MCF 10A (cell line): ENCODE results near the gene TRIM67. TPM values are rescaled to one million over a fixed set of nuclear protein-coding genes. Genes with fewer than 3 reads are reported as not detected.

ENCODE experiments used
- Bru-seq: library from RNA; stranded (reverse); fragments of 400-500 nt; gene quantifications from one replicate; lab custom pipeline; 2021; lab: Mats Ljungman, UMichigan
- BruChase-seq, 2 experiments: library from RNA; stranded (reverse); fragments of 400-500 nt; gene quantifications; one replicate each; lab custom pipeline; 2021; lab: Mats Ljungman, UMichigan
- BruUV-seq: library from RNA; stranded (reverse); fragments of 400-500 nt; replicated peaks from 2 replicates; lab custom pipeline; 2021; lab: Mats Ljungman, UMichigan
- CTCF ChIA-PET: fragments of 300-600 bp; sonication (Branson Sonifier 250); formaldehyde crosslinking; extraction: SDS; loops from one replicate; lab custom pipeline; 2021; ENCODE audit warnings: antibody characterized with exemption, inconsistent platforms; lab: Yijun Ruan, JAX
- POLR2A ChIA-PET: fragments of 300-600, 350-650 bp; sonication (Branson Sonifier 250); formaldehyde crosslinking; extraction: SDS; loops from one replicate; lab custom pipeline; 2020; ENCODE audit warnings: antibody characterized with exemption, inconsistent platforms; lab: Yijun Ruan, JAX
- DNase-seq: peaks from one replicate; pipeline ENCODE4 v3.0.0-alpha.2; 2018; ENCODE audit not compliant: unreplicated experiment
- H3K27ac Mint-ChIP-seq: one replicate; pipeline ENCODE4 v1.8.0; 2022; ENCODE audit warnings: mild to moderate bottlenecking, low read depth, mixed read lengths; ENCODE audit not compliant: unreplicated experiment
- H3K27me3 Mint-ChIP-seq: one replicate; pipeline ENCODE4 v1.8.0; 2022; ENCODE audit warnings: mixed read lengths; ENCODE audit not compliant: insufficient read depth, unreplicated experiment
- H3K36me3 Mint-ChIP-seq: one replicate; pipeline ENCODE4 v1.8.0; 2022; ENCODE audit warnings: mild to moderate bottlenecking, moderate library complexity, mixed read lengths; ENCODE audit not compliant: insufficient read depth, unreplicated experiment
- H3K4me1 Mint-ChIP-seq: one replicate; pipeline ENCODE4 v1.8.0; 2022; ENCODE audit warnings: mixed read lengths; ENCODE audit not compliant: insufficient read depth, unreplicated experiment
- H3K4me3 Mint-ChIP-seq: one replicate; pipeline ENCODE4 v1.8.0; 2022; ENCODE audit warnings: mild to moderate bottlenecking, moderate library complexity, mixed read lengths; ENCODE audit not compliant: unreplicated experiment
- H3K9me3 Mint-ChIP-seq: one replicate; pipeline ENCODE4 v1.8.0; 2022; ENCODE audit warnings: mixed read lengths; ENCODE audit not compliant: unreplicated experiment
- CTCF ChIP-seq: fragments of 200-600 bp; IDR thresholded peaks from one replicate; pipeline ENCODE4 v1.8.0; 2022; ENCODE audit warnings: antibody characterized with exemption, mild to moderate bottlenecking; ENCODE audit not compliant: unreplicated experiment
- intact Hi-C: fragments of 100-400 bp; cut with micrococcal nuclease; formaldehyde crosslinking; loops from 2 replicates; pipeline ENCODE4 v1.14.1; 2022
- long read RNA-seq: library from polyadenylated mRNA; stranded (forward); transcript quantifications from one replicate; pipeline ENCODE4 v2.0.0, GENCODE V29; 2022
- total RNA-seq: library from RNA; stranded (reverse); gene quantifications from 2 replicates; pipeline ENCODE4 v1.2.3, GENCODE V29; 2022

TRIM67 gene
- total RNA-seq = not detected in 2 replicates
- percentile 3 among the genes with signal in this experiment for Bru-seq, nascent RNA
- BruChase-seq, experiment 1, labeled RNA remaining after a 6-hour chase = not detected
- BruChase-seq, experiment 2, labeled RNA remaining after a 2-hour chase = not detected
- long read RNA-seq = 0 reads

GRCh38 chr1:231161667-231162296 lies at the start of gene TRIM67:
Gene TRIM67, plus strand, starts transcription at chr1:231162058. Its CDS starts 912 bp downstream, at chr1:231162970.
- DNase-seq = no peak
- CTCF ChIA-PET = interaction anchor here (0.7 to 1.0 kb wide), 4 partner anchors 8 to 211 kb away, joined by 3 to 6 read pairs (median 4); no protein-coding TSS in a partner anchor

GRCh38 chr1:231116738-231117137 lies 45.1 kb upstream of the TRIM67 start:
- no peak for TF ChIP-seq CTCF
- Mint-ChIP-seq H3K27ac (no peak overlapping the region), H3K4me1 (no peaks in the 10 kb centered on the region), H3K27me3 (peaks cover 71% of the 10 kb centered on the region), H3K36me3 (no peaks in the 10 kb centered on the region), H3K9me3 (no peaks in the 10 kb centered on the region), H3K4me3 (no peak overlapping the region)
- POLR2A ChIA-PET = interaction anchor here (0.7 kb wide), 1 partner anchor 216 kb away, joined by 3 read pairs; no protein-coding TSS in a partner anchor
- intact Hi-C loops = no loop called here
- CTCF ChIA-PET = no interaction called here
- DNase-seq = no peak
- no TSS peak for BruUV-seq

More at GRCh38 chr1:231161667-231162296, at the start of gene TRIM67:
- no peak for TF ChIP-seq CTCF
- Mint-ChIP-seq H3K9me3 (no peaks in the 10 kb centered on the region), H3K27ac (no peak within 1 kb of the TSS), H3K4me3 (peak within 1 kb of the TSS; percentile 52), H3K4me1 (no peaks in the 10 kb centered on the region), H3K36me3 (no peaks in the 10 kb centered on the region), H3K27me3 (peaks cover 55% of the 10 kb centered on the region)
- intact Hi-C loops = no loop called here
- POLR2A ChIA-PET = interaction anchor here (0.7 to 1.6 kb wide), 2 partner anchors 10 to 28 kb away, joined by 3 to 8 read pairs; no protein-coding TSS in a partner anchor
- no TSS peak for BruUV-seq

GRCh38 chr1:231118704-231119453 lies 43.0 kb upstream of the TRIM67 start:
- Mint-ChIP-seq H3K4me1 (no peaks in the 10 kb centered on the region), H3K27ac (no peak overlapping the region), H3K36me3 (no peaks in the 10 kb centered on the region), H3K9me3 (no peaks in the 10 kb centered on the region), H3K4me3 (no peak overlapping the region), H3K27me3 (peaks cover 50% of the 10 kb centered on the region)
- no peak for DNase-seq
- TF ChIP-seq CTCF = no peak
- intact Hi-C loops = no loop called here
- POLR2A ChIA-PET = interaction anchor here (0.6 to 0.8 kb wide), 2 partner anchors 45 to 1433 kb away, joined by 3 to 4 read pairs; no protein-coding TSS in a partner anchor
- no TSS peak for BruUV-seq
- CTCF ChIA-PET = no interaction called here

- H3K27me3 Mint-ChIP-seq = peaks cover 36% of the 10 kb centered on the region
- POLR2A ChIA-PET = no interaction called here
- H3K4me3 Mint-ChIP-seq = no peak overlapping the region
- no peak for TF ChIP-seq CTCF
- H3K4me1 Mint-ChIP-seq = no peaks in the 10 kb centered on the region
- intact Hi-C loops = no loop called here
- DNase-seq = no peak
- BruUV-seq = no TSS peak
- no peak overlapping the region for H3K27ac Mint-ChIP-seq
- no peaks in the 10 kb centered on the region for H3K36me3 Mint-ChIP-seq
- CTCF ChIA-PET = no interaction called here
- no peaks in the 10 kb centered on the region for H3K9me3 Mint-ChIP-seq
Measured at GRCh38 chr1:231121533-231121932, 40.3 kb upstream of the TRIM67 start.
